Activated T-helper 2 cell treated with anti-CD3 and anti-CD28 coated beads, Interferon-gamma antibody, Interleukin-2, Interleukin-4, amounts not matched to agents 10 μg/mL and 5 μg/mL and 100 μg/mL, durations not matched to agents 14 hours and 24 hours and 36 hours (primary cell): Measurements from ENCODE around the gene CMTR2. TPM values are rescaled to one million over a fixed set of nuclear protein-coding genes. Genes with fewer than 3 reads are reported as not detected.
A peak's percentile ranks its signal among the peaks of the same experiment; 100 is the strongest.
"Not testable (repeated sequence)": the region's sequence is repeated elsewhere in the genome, so short reads cannot be mapped to it uniquely, and the experiment has no call there.

Experiments
- DNase-seq: peaks from one replicate; pipeline ENCODE4 v3.0.0; 2021; ENCODE audit warnings: low spot score
- H3K27ac Mint-ChIP-seq: one replicate; pipeline ENCODE4 v1.8.0; 2021; ENCODE audit warnings: mixed read lengths
- H3K27me3 Mint-ChIP-seq: one replicate; pipeline ENCODE4 v1.8.0; 2021; ENCODE audit warnings: low read depth, mixed read lengths
- H3K36me3 Mint-ChIP-seq: one replicate; pipeline ENCODE4 v1.8.0; 2021; ENCODE audit warnings: low read depth, mixed read lengths
- H3K4me1 Mint-ChIP-seq: one replicate; pipeline ENCODE4 v1.8.0; 2021; ENCODE audit warnings: low read depth, mixed read lengths
- H3K4me3 Mint-ChIP-seq: one replicate; pipeline ENCODE4 v1.8.0; 2021; ENCODE audit warnings: low read depth, mild to moderate bottlenecking, moderate library complexity, mixed read lengths
- H3K9me3 Mint-ChIP-seq: one replicate; pipeline ENCODE4 v1.8.0; 2021; ENCODE audit warnings: mixed read lengths
- intact Hi-C: fragments of 100-400 bp; cut with micrococcal nuclease; formaldehyde crosslinking; loops from one replicate; pipeline ENCODE4 v1.15.1; 2023
- total RNA-seq: library from RNA; stranded (reverse); gene quantifications from 2 replicates; pipeline ENCODE4 v1.2.3, GENCODE V29; 2022

Gene CMTR2
- total RNA-seq, 1 donor from 2014 or later = 17.1 TPM

DNA sequence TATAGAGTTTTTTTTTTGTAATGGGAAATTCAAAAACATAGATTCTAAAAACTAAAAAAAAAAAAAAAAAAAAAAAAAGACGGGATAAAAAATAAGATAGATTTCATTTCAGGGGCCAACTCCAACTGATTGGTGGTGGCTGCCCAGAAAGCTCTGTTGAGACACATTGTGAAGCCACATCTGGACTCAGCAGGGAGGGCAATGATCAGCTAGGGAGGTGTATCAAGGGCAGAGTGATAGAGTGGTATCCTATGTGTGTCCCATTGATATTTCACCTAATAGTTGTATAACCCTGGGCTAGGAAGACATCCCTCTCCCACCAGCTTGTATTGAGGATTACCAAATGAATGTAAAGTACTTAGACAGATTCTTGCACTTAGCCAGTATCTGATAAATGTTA lies 6.7 kb upstream of the CMTR2 start:
- Mint-ChIP-seq H3K27me3 (peaks cover 15% of the 10 kb centered on the region), H3K9me3 (no peaks in the 10 kb centered on the region), H3K4me3 (no peak overlapping the region), H3K4me1 (no peaks in the 10 kb centered on the region), H3K27ac (no peak overlapping the region), H3K36me3 (no peaks in the 10 kb centered on the region)
- DNase-seq = no peak
- intact Hi-C loops = no loop called here

GRCh38 chr16:71293919-71294318 lies 4.7 kb upstream of the CMTR2 start:
- Mint-ChIP-seq H3K27ac (no peak overlapping the region), H3K9me3 (no peaks in the 10 kb centered on the region), H3K4me1 (no peaks in the 10 kb centered on the region), H3K27me3 (peaks cover 15% of the 10 kb centered on the region), H3K4me3 (no peak overlapping the region), H3K36me3 (peaks cover under 1% of the 10 kb centered on the region)
- no peak for DNase-seq
- intact Hi-C loops = no loop called here

DNA sequence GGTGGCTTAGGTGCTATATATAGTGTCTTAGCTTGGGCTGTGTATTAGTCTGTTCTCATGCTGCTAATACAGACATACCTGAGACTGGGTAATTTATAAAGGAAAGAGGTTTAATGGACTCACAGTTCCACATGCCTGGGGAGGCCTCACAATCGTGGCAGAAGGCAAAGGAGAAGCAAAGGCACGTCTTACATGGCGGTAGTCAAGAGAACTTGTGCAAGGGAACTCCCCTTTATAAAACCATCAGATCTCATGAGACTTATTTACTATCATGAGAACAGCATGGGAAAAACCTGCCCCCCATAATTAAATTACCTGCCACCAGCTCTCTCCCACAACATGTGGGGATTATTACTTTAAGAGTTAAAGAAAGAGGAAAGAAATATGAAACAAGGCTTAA lies 2.9 kb upstream of the CMTR2 start:
- H3K36me3 Mint-ChIP-seq = peaks cover 15% of the 10 kb centered on the region
- H3K4me1 Mint-ChIP-seq = peaks cover 14% of the 10 kb centered on the region
- DNase-seq, H3K27ac Mint-ChIP-seq, H3K9me3 Mint-ChIP-seq, H3K4me3 Mint-ChIP-seq, intact Hi-C loops: not testable (repeated sequence)
- peaks cover 13% of the 10 kb centered on the region for H3K27me3 Mint-ChIP-seq

DNA sequence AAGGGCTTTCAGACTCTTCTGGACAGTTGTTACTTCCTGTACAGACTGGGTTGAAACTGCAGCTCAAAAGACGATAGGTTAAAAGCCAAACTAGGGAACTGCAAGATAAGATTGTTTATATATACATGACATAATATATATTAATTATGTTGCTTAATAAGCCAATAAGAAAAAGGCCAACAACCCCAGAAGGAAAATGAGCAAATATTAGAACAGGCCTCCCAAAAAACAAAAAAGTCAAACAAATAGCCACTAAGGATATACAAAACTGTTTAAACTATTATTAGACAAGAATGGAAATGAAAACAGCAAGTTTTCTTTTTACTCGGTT lies 495 bp upstream of the CMTR2 start:
- Mint-ChIP-seq H3K36me3 (peaks cover 37% of the 10 kb centered on the region), H3K27ac (peak overlapping the region; percentile 84), H3K27me3 (peaks cover 13% of the 10 kb centered on the region), H3K4me1 (peaks cover 19% of the 10 kb centered on the region), H3K4me3 (peak overlapping the region; percentile 88), H3K9me3 (no peaks in the 10 kb centered on the region)
- DNase-seq = no peak
- intact Hi-C loops = loop anchor here (2.0 to 5.0 kb wide), 2 partner anchors 273 to 803 kb away; partner anchors contain the start of genes DHX38 and TXNL4B

GRCh38 chr16:71288570-71288889 lies 672 bp downstream of the CMTR2 start:
- peaks cover 23% of the 10 kb centered on the region for H3K4me1 Mint-ChIP-seq
- peaks cover 13% of the 10 kb centered on the region for H3K27me3 Mint-ChIP-seq
- intact Hi-C loops = loop anchor here (2.0 to 5.0 kb wide), 2 partner anchors 274 to 804 kb away; partner anchors contain the start of genes DHX38 and TXNL4B
- peaks cover 49% of the 10 kb centered on the region for H3K36me3 Mint-ChIP-seq
- DNase-seq = no peak
- H3K4me3 Mint-ChIP-seq = peak overlapping the region; percentile 88
- H3K9me3 Mint-ChIP-seq = no peaks in the 10 kb centered on the region
- peak overlapping the region; percentile 84 for H3K27ac Mint-ChIP-seq

- intact Hi-C loops = loop anchor here (2.0 to 5.0 kb wide), 2 partner anchors 275 to 804 kb away; partner anchors contain the start of genes DHX38 and TXNL4B
These were observed 1.3 kb downstream of the CMTR2 start for GRCh38 chr16:71287911-71288310.

DNA sequence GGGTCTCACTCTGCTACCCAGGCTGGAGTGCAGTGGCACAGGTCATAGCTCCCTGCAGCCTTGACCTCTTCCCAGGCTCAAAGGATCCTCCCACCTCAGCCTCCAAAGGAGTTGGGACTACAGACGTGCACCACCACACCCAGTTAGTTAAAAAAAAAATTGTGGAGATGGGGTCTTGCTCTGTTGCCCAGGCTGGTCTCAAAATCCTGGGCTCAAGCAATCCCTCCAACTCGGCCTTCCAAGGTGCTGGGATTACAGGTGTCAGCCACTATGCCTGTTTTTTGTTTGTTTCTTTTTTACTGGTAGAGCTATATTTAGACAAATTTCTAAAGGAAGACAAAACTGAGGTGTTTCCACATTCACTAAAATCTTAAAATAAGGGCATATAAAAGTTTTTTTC lies 1.7 kb downstream of the CMTR2 start:
- Mint-ChIP-seq H3K4me3 (peak overlapping the region; percentile 88), H3K27ac (no peak overlapping the region), H3K36me3 (peaks cover 58% of the 10 kb centered on the region), H3K27me3 (peaks cover 5% of the 10 kb centered on the region), H3K4me1 (peaks cover 25% of the 10 kb centered on the region), H3K9me3 (no peaks in the 10 kb centered on the region)
- DNase-seq = no peak
- intact Hi-C loops = loop anchor here (5.0 kb wide), 1 partner anchor 805 kb away; the partner anchor contains the start of genes DHX38 and TXNL4B

More at GRCh38 chr16:71287911-71288310, 1.3 kb downstream of the CMTR2 start:
- Mint-ChIP-seq H3K4me1 (peaks cover 24% of the 10 kb centered on the region), H3K4me3 (peak overlapping the region; percentile 88), H3K27me3 (peaks cover 10% of the 10 kb centered on the region), H3K9me3 (no peaks in the 10 kb centered on the region), H3K36me3 (peaks cover 55% of the 10 kb centered on the region), H3K27ac (peak overlapping the region; percentile 84)
- no peak for DNase-seq

GRCh38 chr16:71283612-71284011 lies 5.6 kb downstream of the CMTR2 start:
- Mint-ChIP-seq H3K27me3 (no peaks in the 10 kb centered on the region), H3K9me3 (no peaks in the 10 kb centered on the region), H3K4me3 (no peak overlapping the region), H3K36me3 (peaks cover 63% of the 10 kb centered on the region), H3K4me1 (peaks cover 24% of the 10 kb centered on the region), H3K27ac (no peak overlapping the region)
- intact Hi-C loops = no loop called here
- no peak for DNase-seq

GRCh38 chr16:71282943-71283342 lies 6.3 kb downstream of the CMTR2 start:
- peaks cover 57% of the 10 kb centered on the region for H3K36me3 Mint-ChIP-seq
- intact Hi-C loops = no loop called here

GRCh38 chr16:71276589-71277334 lies 12.4 kb downstream of the CMTR2 start:
- H3K9me3 Mint-ChIP-seq = peaks cover 9% of the 10 kb centered on the region
- intact Hi-C loops = no loop called here
- H3K27ac Mint-ChIP-seq = no peak overlapping the region
- no peak overlapping the region for H3K4me3 Mint-ChIP-seq
- H3K36me3 Mint-ChIP-seq = peaks cover 4% of the 10 kb centered on the region
- DNase-seq = no peak
- H3K27me3 Mint-ChIP-seq = no peaks in the 10 kb centered on the region
- H3K4me1 Mint-ChIP-seq = no peaks in the 10 kb centered on the region

More at GRCh38 chr16:71282943-71283342, 6.3 kb downstream of the CMTR2 start:
- no peaks in the 10 kb centered on the region for H3K9me3 Mint-ChIP-seq
- peaks cover 17% of the 10 kb centered on the region for H3K4me1 Mint-ChIP-seq
- H3K27ac Mint-ChIP-seq = no peak overlapping the region
- no peak for DNase-seq
- H3K27me3 Mint-ChIP-seq = no peaks in the 10 kb centered on the region
- no peak overlapping the region for H3K4me3 Mint-ChIP-seq

- H3K27me3 Mint-ChIP-seq = peaks cover 18% of the 10 kb centered on the region
- H3K27ac Mint-ChIP-seq = no peak overlapping the region
- no peak for DNase-seq
- no peaks in the 10 kb centered on the region for H3K4me1 Mint-ChIP-seq
- intact Hi-C loops = no loop called here
- H3K9me3 Mint-ChIP-seq = peaks cover 9% of the 10 kb centered on the region
- no peaks in the 10 kb centered on the region for H3K36me3 Mint-ChIP-seq
- H3K4me3 Mint-ChIP-seq = no peak overlapping the region
These were observed 15.8 kb downstream of the CMTR2 start for GRCh38 chr16:71273384-71273783.

- DNase-seq = no peak
- H3K27ac Mint-ChIP-seq = no peak overlapping the region
- H3K9me3 Mint-ChIP-seq = no peaks in the 10 kb centered on the region
- intact Hi-C loops = no loop called here
- H3K36me3 Mint-ChIP-seq = no peaks in the 10 kb centered on the region
- no peaks in the 10 kb centered on the region for H3K4me1 Mint-ChIP-seq
- peaks cover 21% of the 10 kb centered on the region for H3K27me3 Mint-ChIP-seq
- H3K4me3 Mint-ChIP-seq = no peak overlapping the region
These were observed 24.9 kb downstream of the CMTR2 start for GRCh38 chr16:71264299-71264698.

DNA sequence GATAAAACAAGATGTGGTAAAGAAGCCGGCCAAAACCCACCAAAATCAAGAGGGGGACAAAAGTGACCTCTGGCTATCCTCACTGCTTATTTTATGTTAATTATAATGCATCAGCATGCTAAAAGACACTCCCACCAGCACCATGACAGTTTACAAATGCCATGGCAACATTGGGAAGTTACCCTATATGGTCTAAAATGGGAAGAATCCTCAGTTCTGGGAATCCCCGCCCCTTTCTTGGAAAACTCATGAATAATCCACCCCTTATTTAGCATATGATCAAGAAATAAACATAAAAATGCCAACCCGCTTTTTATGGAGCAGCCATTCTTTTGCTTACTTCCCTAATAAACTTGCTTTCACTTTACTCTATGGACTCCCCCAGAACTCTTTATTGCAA lies 25.6 kb downstream of the CMTR2 start:
- Mint-ChIP-seq H3K9me3 (no peaks in the 10 kb centered on the region), H3K36me3 (no peaks in the 10 kb centered on the region), H3K4me3 (no peak overlapping the region), H3K27ac (no peak overlapping the region), H3K27me3 (peaks cover 23% of the 10 kb centered on the region), H3K4me1 (no peaks in the 10 kb centered on the region)
- DNase-seq = no peak
- intact Hi-C loops = no loop called here
